GM19455 (cell line): Measurements from ENCODE around the gene SRM.
"Not testable (repeated sequence)": the region's sequence is repeated elsewhere in the genome, so short reads cannot be mapped to it uniquely, and the experiment has no call there.

Experiments used
- ATAC-seq: cut with Tn5 transposase; IDR thresholded peaks from one replicate; pipeline ENCODE4 v1.9.1; 2021; ENCODE audit not compliant: unreplicated experiment

Gene SRM

DNA sequence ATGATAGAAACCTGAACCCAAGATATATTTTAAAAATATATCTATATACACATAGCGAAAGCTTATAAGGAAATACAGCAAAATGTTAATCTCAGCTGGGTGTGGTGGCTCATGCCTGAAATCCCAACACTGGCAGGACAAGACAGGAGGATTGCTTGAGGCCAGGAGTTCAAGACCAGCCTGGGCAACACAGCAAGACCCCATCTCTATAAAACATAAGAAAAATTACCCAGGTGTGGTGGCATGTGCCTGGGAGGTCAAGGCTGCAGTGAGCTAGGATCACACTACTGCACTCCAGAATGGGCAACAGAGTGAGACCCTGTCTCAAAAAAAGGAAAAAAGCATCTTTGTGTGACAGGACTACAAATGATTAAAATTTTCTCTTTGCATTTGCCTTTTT, 6.0 kb upstream of the SRM start:
- ATAC-seq: no peak

DNA sequence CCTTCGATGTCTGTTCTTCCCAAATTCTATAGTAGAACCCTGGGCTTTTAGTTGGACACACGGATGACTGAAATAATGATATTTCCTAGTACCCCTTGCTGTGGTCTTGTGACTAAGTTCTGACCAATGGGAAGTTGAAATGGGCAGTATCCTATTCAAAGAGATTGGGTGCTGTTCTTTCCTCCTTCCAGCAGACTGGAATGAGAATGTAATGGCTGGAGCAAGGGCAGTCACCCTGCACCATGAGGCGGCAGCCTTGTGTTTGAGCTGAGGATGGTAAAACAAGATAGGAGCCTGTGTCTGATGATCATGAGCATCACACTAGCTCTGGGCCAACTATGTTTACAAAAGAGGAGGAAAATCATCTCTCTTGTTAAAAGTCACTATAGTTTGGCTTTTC, 5.1 kb upstream of the SRM start:
- ATAC-seq: no peak

DNA sequence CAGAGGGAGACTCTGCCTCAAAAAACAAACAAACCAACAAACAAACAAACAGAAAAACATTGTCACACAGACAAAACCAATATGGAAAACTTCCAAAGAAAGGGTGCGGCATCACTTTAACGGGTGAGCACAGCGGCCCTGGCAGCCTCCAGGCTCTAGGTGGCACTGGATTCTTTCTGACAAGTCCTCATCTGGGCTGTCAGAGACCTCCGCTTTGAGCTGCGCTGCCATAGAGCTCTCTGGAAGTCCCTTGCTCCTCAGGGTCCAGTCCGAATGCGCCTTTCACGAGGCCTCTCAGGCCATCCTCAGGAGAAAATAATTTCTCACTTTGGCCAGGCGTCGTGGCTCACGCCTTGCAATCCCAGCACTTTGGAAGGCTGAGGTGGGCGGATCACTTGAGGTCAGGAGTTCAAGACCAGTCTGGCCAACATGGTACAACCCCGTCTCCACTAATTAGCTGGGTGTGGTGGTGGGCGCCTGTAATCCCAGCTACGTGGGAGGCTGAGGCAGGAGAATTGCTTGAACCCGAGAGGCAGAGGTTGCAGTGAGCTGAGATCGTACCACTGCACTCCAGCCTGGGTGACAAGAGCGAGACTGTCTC, 4.2 kb upstream of the SRM start:
- not testable (repeated sequence) for ATAC-seq

DNA sequence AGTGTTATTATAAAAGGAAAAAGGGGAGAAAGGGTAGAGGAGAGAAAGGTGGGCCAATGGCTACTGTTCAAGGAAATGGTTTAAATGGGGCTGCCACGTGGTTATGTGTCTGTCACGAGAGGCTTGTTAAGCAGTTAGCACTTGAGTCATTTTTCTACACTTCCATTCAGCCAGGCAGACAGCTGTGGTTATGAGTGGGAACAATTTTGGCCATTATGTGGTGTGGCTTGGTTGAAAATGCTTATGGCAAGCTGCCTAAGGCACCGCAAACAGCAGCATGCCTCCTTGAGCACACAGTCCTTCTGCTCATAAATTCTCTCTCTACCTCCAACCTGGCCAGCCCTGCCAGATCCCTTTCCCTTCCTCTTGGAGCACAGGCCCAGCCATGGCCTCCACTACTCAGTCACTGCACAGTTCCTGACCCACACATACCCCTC, 3.2 kb upstream of the SRM start:
- ATAC-seq: no peak

DNA sequence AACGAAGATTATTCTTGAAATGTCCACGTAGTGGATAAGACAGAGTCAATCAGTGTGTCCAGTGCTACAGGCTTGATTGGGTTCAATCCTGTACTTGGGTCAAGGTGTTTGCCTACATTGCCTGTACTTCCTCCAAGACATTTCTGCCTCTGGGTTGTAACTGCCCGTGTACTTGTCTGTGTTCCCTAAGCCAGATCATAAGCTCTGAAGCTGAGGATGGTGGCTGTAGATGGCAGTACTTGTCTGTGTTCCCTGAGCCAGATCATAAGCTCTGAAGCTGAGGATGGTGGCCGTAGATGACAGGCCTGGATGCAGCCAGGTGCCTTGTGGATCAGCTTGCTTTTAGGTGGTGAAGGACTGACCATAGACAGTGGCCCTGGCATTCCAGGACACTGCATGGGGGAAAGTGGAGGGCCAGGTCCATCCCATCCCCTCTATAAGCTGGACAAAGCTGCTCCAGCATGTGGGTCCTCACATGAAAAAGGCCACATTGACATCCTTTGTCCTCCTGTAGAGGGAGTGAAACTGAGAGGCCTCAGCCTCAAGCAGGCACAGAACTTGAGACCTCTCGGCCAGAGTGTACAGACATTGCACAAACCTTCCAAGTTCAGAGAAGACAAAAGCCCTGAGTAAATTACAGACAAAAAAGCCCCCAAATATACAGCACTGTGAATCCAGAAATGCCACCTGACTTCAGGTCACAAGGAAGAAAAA, 2.0 kb upstream of the SRM start:
- ATAC-seq: no peak

DNA sequence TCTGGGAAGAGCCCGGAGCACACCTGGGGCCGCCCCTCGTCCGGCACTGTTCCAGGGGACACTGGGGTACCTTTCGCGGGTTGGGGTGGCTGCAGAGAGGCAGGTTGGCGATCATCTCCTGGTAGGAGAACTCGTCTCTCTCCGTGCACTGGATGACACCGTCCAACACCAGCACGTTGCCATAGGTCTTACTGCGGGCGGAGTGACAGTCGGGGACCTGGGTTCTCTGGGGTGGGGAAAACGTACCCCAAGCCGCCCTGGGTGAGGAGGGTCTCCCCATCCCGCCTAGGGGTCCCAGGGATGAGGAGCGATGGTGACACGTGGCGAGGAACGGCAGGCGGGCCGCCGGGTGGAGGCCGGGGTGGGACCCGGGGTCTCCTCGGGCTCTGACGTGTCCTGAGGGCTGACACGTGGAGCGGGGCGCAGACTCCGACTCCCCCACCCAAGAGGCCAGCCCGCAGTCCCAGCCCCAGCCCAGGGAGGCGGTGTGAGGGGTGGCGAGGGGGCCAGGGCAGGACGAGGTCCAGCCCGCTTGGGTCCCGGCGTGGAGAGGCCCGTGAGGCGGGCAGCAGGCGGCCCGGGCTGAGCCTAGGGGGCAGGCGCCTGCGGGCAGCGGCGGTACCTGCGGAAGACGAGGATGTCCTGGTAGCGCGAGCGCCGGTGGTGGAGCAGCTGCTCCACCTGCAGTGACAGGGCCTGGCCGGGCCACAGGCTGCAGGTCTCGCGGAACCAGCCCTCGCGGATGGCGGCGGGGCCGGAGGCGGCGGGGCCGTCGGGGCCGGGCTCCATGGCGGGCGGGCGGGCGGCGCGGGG, 457 bp downstream of the SRM start:
- peak; percentile 30 for ATAC-seq

DNA sequence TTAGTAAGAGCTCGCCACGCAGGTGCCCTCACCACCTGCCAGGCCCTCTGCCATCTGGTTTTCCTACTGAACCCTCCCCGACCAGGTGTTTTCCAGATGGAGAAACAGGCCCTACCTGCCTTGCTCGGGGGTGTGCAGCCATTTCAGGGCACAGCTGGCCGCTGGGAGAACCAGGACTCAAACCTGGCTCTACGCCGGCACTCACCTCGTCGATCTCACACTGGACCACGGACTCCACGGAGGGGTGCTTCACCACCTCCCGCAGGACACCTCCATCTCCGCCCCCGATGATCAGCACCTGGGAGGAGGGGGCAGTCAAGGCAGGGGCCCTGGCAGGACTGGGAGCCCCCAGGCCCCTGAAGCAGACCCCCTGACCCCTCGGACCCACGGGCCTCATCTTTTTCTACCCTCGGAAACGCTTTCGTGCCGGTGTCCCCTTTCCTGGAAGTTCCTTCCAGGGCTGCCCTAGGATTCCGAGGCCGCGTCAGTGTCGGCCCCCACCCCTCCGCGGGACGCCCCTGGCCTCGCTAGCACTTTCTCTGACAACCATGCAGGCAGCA, 1.1 kb downstream of the SRM start:
- ATAC-seq: no peak

DNA sequence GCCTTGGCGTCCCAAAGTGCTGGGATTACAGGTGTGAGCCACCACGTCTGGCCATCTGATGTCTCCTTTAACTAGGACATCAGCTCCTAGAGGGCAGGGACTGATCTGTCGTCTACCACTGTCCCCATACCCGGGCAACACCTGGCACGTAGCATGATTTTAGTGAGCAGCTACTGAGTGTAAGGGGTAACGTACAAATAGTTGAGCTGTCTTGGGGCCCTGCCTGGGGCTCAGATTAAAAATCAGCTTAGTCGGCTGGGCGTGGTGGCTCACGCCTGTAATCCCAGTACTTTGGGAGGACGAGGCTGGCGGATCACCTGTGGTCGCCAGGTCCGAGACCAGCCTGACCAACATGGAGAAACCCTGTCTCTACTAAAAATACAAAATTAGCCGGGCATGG, 1.8 kb downstream of the SRM start:
- ATAC-seq: no peak

DNA sequence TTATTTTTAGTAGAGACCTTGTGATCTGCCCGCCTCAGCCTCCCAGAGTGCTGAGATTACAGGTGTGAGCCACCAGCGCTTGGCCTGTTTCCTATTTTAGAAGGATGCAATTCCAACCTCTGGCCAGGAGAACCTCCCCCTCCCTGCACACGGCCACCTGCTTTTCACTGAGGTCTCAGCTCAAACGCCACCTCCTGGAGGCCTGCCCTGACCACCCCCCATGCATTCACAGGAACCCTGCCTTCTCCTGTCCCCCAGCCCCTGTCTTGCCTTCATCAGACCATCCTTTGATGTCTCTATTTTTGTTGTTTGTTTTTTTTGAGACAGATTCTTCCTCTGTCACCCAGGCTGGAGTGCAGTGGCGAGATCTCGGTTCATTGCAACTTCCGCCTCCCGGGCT, 2.3 kb downstream of the SRM start:
- ATAC-seq: no peak

DNA sequence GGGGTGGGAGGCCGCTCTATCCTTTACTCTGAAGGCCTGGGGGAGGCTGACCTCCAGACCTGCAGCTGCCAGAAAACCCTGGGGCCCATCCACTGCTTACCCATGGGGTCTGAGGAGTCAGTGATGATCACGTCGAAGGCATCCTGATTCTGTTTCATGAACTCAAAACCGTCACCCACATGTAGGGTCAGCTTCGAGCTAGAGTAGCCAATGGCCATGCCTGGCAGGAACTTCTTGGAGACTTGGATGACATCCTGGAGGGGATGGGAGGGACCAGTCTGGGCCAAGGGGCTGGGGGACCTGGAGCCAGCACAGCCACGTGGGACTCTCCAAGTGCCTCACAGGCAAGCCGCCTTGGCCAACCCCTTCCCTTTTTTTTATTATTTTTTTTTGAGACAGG, 3.3 kb downstream of the SRM start:
- no peak for ATAC-seq

DNA sequence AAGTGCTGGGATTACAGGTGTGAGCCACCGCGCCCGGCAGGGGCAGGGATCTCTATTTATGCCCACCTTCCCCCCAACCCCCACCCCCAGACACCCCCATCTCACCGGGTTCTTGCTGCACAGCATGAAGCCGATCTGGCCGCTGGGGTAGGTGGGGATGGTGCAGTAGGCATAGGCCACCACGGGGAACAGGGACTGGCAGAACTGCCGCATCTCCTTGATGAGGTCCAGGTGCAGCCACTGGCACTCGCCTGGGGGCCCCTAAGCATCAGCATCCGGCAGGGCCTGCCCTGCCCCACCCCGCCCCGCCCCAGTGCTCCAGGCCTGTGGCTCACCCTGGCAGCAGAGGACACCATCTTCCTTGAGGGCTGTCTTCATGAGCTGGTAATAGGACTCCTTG, 4.1 kb downstream of the SRM start:
- no peak for ATAC-seq

DNA sequence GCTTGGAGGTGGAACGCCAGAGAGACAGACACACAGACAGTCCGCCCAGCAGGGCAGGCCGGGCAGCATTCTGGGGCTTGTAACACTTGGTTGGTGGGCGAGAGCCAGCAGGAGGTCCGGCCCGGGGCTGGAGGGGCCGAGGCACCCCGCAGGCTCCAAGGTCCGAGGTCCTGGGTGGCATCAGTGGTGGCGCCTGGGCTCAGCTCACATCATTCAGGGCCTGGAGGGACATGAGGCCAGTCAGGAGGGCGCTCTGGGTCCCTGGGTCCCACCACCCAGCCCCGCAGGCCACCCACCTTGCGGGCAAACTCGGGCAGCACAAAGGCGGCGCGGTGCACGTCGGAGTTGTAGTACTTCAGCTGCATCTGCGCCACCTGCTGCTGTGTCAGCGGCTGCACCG, 5.2 kb downstream of the SRM start:
- ATAC-seq: no peak

DNA sequence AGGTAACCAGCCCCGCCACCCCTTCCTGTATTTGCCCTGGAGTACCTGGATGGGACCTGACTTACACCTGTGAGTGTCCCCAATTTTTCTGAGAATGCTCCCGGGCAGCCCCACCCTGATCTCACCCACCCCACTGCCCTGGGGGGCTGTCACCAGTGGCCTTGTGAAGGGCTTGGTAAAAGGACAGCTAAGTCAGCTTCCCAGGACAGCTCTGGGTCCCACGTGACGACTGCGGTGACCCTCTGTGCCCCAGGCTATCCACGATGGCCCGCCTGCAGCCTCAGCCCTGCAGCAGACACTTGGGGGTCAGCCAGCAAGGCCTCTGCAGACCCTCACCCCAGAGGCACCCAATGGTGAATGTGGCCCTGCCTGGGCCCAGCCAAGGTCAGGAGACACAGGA, 5.6 kb downstream of the SRM start:
- ATAC-seq: no peak

DNA sequence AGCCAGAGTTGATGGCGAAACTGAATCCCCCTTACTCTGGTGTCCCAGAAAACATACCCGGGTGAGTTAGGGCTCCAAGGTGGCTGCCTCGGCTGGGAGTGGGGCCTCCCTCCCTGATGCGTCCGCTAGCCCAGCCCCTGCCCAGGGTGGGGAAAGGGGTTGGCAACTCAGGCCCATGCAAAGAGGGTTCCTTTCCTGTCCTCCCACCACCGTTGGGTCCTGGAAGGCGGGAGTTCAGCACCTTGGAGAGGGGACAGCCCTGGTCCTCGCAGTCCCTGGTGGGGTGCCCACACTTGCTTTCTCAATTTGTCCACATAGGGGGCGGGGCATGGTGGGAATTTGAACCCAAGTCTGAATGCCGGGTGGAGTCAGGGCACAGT, 6.1 kb downstream of the SRM start:
- no peak for ATAC-seq

DNA sequence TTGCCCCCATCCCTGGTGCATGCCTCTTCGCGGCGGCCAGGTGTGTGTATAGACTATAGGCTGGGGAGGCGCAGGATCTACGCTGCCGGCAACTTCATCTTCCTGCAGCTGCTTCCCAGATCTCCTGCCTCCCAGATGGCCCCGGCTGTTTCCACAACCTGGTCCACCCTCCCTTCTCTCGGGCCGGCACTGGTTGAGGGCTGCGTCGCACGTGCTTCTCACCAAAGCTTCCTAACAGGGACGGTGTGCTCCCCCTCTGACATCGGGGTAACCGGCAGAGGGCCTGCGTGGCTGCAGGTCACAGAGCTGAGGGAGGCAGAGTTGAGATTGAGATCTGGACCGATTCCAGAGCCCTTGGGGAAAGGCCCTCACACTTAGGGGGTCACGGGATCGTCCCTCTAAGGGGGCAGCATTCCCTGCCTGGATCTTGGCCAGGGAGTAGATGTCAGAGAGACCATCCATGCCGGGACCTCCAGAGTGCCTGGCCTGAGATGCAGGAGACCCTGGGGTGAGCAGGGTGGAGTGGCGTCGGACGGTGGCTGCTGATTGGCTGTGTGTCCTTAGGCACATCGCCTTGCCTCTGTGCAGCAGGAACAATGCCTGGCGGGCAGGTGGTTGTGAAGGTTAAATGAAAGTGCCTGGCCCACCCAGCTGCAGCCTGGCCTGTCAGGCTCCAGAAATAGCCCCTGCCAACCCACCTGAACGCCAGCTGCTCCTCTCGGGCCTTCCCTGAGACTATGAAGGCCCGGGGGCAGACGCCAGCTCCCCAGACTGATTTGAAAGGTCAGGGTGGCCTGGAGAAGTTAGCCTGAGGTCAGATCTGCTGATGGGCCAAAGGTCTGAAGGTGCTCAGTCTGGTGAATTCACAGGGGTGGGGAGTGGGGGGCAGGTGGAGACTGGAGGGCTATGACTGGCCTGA, 6.7 kb downstream of the SRM start:
- ATAC-seq: no peak

DNA sequence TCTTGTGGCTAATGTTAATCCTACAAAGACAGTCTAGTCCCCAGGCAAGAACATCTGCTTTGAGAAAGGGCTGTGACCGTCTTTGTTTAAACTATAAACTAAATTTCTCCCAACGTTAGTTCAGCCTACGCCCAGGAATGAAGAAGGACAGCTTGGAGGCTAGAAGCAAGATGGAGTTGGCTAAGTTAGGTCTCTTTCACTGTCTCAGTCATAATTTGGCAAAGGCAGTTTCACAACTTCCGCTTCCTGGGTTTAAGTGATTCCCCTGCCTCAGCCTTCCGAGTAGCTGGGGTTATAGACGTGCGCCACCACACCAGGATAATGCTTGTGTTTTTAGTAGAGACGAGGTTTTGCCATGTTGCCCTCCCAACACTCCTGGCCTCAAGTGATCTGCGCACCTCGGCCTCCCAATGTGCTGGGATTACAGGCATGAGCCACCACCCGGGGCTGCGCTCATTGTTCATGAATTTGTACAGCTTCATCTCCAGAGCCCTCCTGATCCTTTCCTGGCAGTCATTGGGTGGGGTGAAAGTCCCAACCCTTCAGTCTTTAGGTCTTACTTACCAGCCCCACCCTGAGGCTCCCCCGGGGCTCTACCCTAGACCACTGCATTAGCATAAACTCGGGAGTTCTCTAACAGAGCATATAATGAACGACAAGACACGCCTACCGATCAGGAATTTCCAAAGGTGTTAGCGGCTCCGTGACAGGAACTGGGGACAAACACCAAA, 7.9 kb downstream of the SRM start:
- ATAC-seq: no peak

DNA sequence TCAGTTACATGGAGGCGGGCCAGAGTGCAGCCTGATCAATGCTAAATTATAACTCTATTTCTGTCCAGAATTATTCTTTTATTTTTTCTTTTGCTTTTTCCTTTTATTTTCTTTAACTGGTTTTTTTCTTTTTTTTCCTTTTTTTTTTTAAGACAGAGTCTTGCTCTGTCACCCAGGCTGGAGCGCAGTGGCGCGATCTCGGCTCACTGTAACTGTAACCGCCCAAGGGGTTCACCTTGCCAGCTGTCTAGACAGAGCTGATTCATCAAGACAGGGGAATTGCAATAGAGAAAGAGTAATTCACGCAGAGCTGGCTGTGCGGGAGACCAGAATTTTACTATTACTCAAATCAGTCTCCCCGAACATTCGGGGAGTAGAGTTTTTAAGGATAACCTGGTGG, 8.7 kb downstream of the SRM start:
- ATAC-seq: not testable (repeated sequence)

DNA sequence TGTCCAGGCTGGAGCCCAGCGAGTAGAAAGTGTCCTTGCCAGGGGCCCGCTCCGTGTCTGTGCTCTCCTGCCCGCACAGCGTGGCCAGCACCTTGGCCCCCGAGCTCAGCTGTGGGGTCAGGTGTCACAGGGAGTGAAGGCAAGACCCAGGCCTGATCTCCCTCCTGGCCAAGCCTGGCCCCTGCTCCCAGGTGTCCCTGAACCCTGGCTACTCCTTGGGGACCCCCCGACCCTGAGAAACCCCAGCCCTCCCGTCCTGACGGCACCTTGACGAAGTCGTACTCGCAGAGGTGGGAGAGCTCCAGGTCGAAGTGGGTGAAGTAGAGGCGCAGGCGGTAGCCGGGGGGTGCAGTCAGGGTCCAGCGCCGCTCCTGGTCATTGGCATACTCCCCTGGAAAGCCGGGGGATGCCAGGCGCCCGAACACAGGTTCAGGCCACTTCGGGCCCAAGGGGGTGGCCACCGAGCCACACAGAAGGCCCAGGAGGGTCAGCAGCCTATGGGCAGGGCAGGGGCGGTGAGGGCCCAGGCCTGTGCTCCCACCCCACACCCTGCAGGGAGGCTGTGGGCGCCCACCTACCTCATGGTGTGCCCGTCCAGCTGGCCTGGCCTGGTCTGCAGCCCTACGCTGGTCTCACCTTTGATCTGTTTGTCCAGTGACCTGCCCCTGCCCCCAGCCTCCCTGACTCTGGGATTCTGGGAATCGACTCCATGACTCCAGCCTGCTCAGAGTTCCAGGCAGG, 13.0 kb downstream of the SRM start, which contains the start of gene MASP2:
Gene MASP2 (minus strand): TSS at position 615 of the 741 bp plus-strand sequence. CDS start 32 bp downstream, at position 583.
- no peak for ATAC-seq

DNA sequence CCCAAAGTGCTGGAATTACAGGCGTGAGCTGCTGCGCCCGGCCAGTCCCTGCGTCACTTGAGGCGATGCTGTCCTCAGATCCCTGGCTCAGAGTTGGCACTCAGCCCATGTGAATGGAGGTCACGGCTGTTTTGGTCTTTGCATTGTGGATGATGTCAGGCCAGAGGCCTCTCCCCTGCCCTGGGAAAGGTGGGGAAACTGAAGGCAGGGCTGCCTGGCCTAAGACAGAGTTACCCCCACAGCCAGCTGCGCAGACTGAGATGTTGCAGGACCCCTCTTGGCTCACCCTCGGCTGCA, 13.6 kb downstream of the SRM start:
- ATAC-seq: no peak
